ENCODE measurements around the gene G6PC2.
"Not testable (repeated sequence)": the region's sequence is repeated elsewhere in the genome, so short reads cannot be mapped to it uniquely, and the experiment has no call there.

G6PC2 gene

GRCh38 chr2:168858146-168858545 lies 42.9 kb upstream of the G6PC2 start:
- ATAC-seq, result no peak

GRCh38 chr2:168867164-168867563 lies 33.9 kb upstream of the G6PC2 start:
- ATAC-seq, result not testable (repeated sequence)

More at GRCh38 chr2:168858146-168858545, 42.9 kb upstream of the G6PC2 start:
- 0 out of 2 replicates have a peak, but pooled peaks have one; percentile 6 for TF ChIP-seq ISL1 (CRISPR knock-in tag; IDR thresholded peaks at IDR 0.05)
- no peak for TF ChIP-seq CSDC2 (CRISPR knock-in tag; IDR thresholded peaks at IDR 0.05)

GRCh38 chr2:168870369-168870768 lies 30.7 kb upstream of the G6PC2 start:
- not testable (repeated sequence) for ATAC-seq

- not testable (repeated sequence) for ATAC-seq
- 0 out of 2 replicates have a peak, but pooled peaks have one; percentile 7 for TF ChIP-seq ZNF8 (CRISPR knock-in tag; IDR thresholded peaks at IDR 0.05)
Measured at GRCh38 chr2:168870824-168871223, 30.3 kb upstream of the G6PC2 start.

GRCh38 chr2:168874368-168875054 lies 26.6 kb upstream of the G6PC2 start:
- no peak for TF ChIP-seq ZC3H10 (CRISPR knock-in tag; IDR thresholded peaks at IDR 0.05)
- TF ChIP-seq GLIS3 (CRISPR knock-in tag; IDR thresholded peaks at IDR 0.05), result no peak
- TF ChIP-seq ESRRG (CRISPR knock-in tag; IDR thresholded peaks at IDR 0.05), result no peak
- no peak for TF ChIP-seq ZNF565 (CRISPR knock-in tag; conservative IDR thresholded peaks at IDR 0.05; ENCODE audit: low read depth)
- TF ChIP-seq CSDC2 (CRISPR knock-in tag; IDR thresholded peaks at IDR 0.05), result no peak
- ATAC-seq, result no peak

GRCh38 chr2:168882163-168882562 lies 18.9 kb upstream of the G6PC2 start:
- not testable (repeated sequence) for ATAC-seq

- no peak; the same call in 2 of the 3 replicates for ATAC-seq
Measured at GRCh38 chr2:168884975-168885374, 16.1 kb upstream of the G6PC2 start.

GRCh38 chr2:168889635-168890005 lies 11.5 kb upstream of the G6PC2 start:
- no peak; the same call in 2 of the 3 replicates for ATAC-seq
- no peak for TF ChIP-seq CSDC2 (CRISPR knock-in tag; IDR thresholded peaks at IDR 0.05)
- no peak for TF ChIP-seq ZFP3 (CRISPR knock-in tag; IDR thresholded peaks at IDR 0.05)
- no peak for TF ChIP-seq PATZ1 (CRISPR knock-in tag; IDR thresholded peaks at IDR 0.05; ENCODE audit: borderline replicate concordance)
- no peak for TF ChIP-seq TSHZ2 (CRISPR knock-in tag; IDR thresholded peaks at IDR 0.05)
- no peak for TF ChIP-seq CREB5 (CRISPR knock-in tag; IDR thresholded peaks at IDR 0.05; ENCODE audit: low read depth)
- TF ChIP-seq ZNF70 (CRISPR knock-in tag; IDR thresholded peaks at IDR 0.05), result no peak

More at GRCh38 chr2:168884975-168885374, 16.1 kb upstream of the G6PC2 start:
- TF ChIP-seq ZC3H10 (CRISPR knock-in tag; IDR thresholded peaks at IDR 0.05) (no peak), SNAI2 (CRISPR knock-in tag; IDR thresholded peaks at IDR 0.05) (no peak), GLIS3 (CRISPR knock-in tag; IDR thresholded peaks at IDR 0.05) (no peak), PATZ1 (CRISPR knock-in tag; IDR thresholded peaks at IDR 0.05; ENCODE audit: borderline replicate concordance) (no peak), TCF4 (CRISPR knock-in tag; IDR thresholded peaks at IDR 0.05; ENCODE audit: borderline replicate concordance) (no peak), ARNTL (CRISPR knock-in tag; IDR thresholded peaks at IDR 0.05; ENCODE audit: borderline replicate concordance, low read depth) (no peak), TOX (CRISPR knock-in tag; IDR thresholded peaks at IDR 0.05; ENCODE audit: borderline replicate concordance) (no peak), OSR1 (CRISPR knock-in tag; IDR thresholded peaks at IDR 0.05) (no peak), BACH2 (CRISPR knock-in tag; IDR thresholded peaks at IDR 0.05; ENCODE audit: borderline replicate concordance) (no peak), ZNF8 (CRISPR knock-in tag; IDR thresholded peaks at IDR 0.05) (no peak), ZFP3 (CRISPR knock-in tag; IDR thresholded peaks at IDR 0.05) (no peak), ZNF70 (CRISPR knock-in tag; IDR thresholded peaks at IDR 0.05) (no peak), PPARA (CRISPR knock-in tag; IDR thresholded peaks at IDR 0.05; ENCODE audit: borderline replicate concordance) (no peak), ZFP30 (CRISPR knock-in tag; IDR thresholded peaks at IDR 0.05) (no peak), ZNF565 (CRISPR knock-in tag; conservative IDR thresholded peaks at IDR 0.05; ENCODE audit: low read depth) (no peak), RARB (CRISPR knock-in tag; IDR thresholded peaks at IDR 0.05) (no peak)
